PC-3 (cell line): ENCODE data around the gene ADI1. TPM values are rescaled to one million over a fixed set of nuclear protein-coding genes. Genes with fewer than 3 reads are reported as not detected.

Experiments used
- ATAC-seq: fragments of 200-7000 bp; cut with Tn5 transposase; 2 replicates; pipeline ENCODE4 v1.9.1; 2020; ENCODE audit warnings: mild to moderate bottlenecking, moderate library complexity
- BruUV-seq: library from RNA; stranded (reverse); fragments of 400-500 nt; replicated peaks from 2 replicates; lab custom pipeline; 2021; lab: Mats Ljungman, UMichigan
- CTCF ChIA-PET: fragments of 300-600 bp; sonication (Branson Sonifier 250); formaldehyde crosslinking; loops from one replicate; lab custom pipeline; 2022; ENCODE audit warnings: antibody characterized with exemption; lab: Charles Lee
- POLR2A ChIA-PET: fragments of 300-600 bp; sonication (Branson Sonifier 250); formaldehyde crosslinking; loops from one replicate; lab custom pipeline; 2022; ENCODE audit warnings: antibody characterized with exemption; ENCODE audit not compliant: unreplicated experiment; lab: Charles Lee
- DNase-seq: peaks from one replicate; pipeline ENCODE4 v3.0.0-alpha.2; 2015
- H2AFZ ChIP-seq: fragments of 300-600 bp; sonication (generic); 2 replicates; pipeline ENCODE4 v1.6.0; 2016; ENCODE audit warnings: antibody characterized with exemption, low read length
- H3F3A ChIP-seq: fragments of 300-600 bp; sonication (generic); one replicate; pipeline ENCODE4 v1.6.0; 2017; ENCODE audit warnings: antibody characterized with exemption, low read length, control low read depth, mild to moderate bottlenecking; ENCODE audit not compliant: unreplicated experiment
- H3K27ac ChIP-seq: fragments of 300-600 bp; sonication (generic); 2 replicates; pipeline ENCODE4 v1.5.1; 2016; ENCODE audit warnings: mild to moderate bottlenecking, low read length
- H3K27me3 ChIP-seq: fragments of 300-600 bp; sonication (generic); 2 replicates; pipeline ENCODE4 v1.6.1; 2016; ENCODE audit warnings: low read length, mixed read lengths
- H3K36me3 ChIP-seq: fragments of 300-600 bp; sonication (generic); 2 replicates; pipeline ENCODE4 v1.6.1; 2016; ENCODE audit warnings: low read depth, mixed run types, low read length, mixed read lengths
- H3K4me1 ChIP-seq: fragments of 300-600 bp; sonication (generic); 2 replicates; pipeline ENCODE4 v1.5.1; 2016; ENCODE audit warnings: low read length; ENCODE audit not compliant: insufficient read depth
- H3K4me2 ChIP-seq: fragments of 300-600 bp; sonication (generic); 2 replicates; pipeline ENCODE4 v1.6.0; 2016; ENCODE audit warnings: low read length
- H3K4me3 ChIP-seq: fragments of 300-600 bp; sonication (generic); 2 replicates; pipeline ENCODE4 v1.5.1; 2016; ENCODE audit warnings: mild to moderate bottlenecking, low read length, mixed read lengths
- H3K79me2 ChIP-seq: fragments of 300-600 bp; sonication (generic); 2 replicates; pipeline ENCODE4 v1.6.1; 2017; ENCODE audit warnings: low read length, mixed read lengths
- H3K9ac ChIP-seq: fragments of 300-600 bp; sonication (generic); 2 replicates; pipeline ENCODE4 v1.6.0; 2016; ENCODE audit warnings: mild to moderate bottlenecking, low read length
- H3K9me2 ChIP-seq: fragments of 300-600 bp; sonication (generic); replicated peaks from 2 replicates; pipeline ENCODE4 v1.6.1; 2016; ENCODE audit warnings: mixed run types, low read length, mixed read lengths
- H3K9me3 ChIP-seq: fragments of 300-600 bp; sonication (generic); 2 replicates; pipeline ENCODE4 v1.6.1; 2016; ENCODE audit warnings: low read length, mixed read lengths
- H4K20me1 ChIP-seq: fragments of 300-600 bp; sonication (generic); 2 replicates; pipeline ENCODE4 v1.6.1; 2016; ENCODE audit warnings: low read length, mixed read lengths
- EZH2 ChIP-seq: fragments of 300-600 bp; sonication (generic); IDR thresholded peaks from one replicate; pipeline ENCODE4 v1.6.1; 2017; ENCODE audit warnings: antibody characterized with exemption, mild to moderate bottlenecking, low read length; ENCODE audit not compliant: unreplicated experiment
- EZH2phosphoT487 ChIP-seq: fragments of 300-600 bp; sonication (generic); IDR thresholded peaks from 2 replicates; pipeline ENCODE4 v1.6.1; 2018; ENCODE audit warnings: mild to moderate bottlenecking, antibody characterized with exemption, low read length, borderline replicate concordance
- intact Hi-C: fragments of 100-400 bp; cut with micrococcal nuclease; formaldehyde crosslinking; loops from 2 replicates; pipeline ENCODE4 v1.9.0; 2023
- total RNA-seq: library from RNA; depleted of rRNA; stranded (reverse); fragments of >200 nt; gene quantifications from 2 replicates; pipeline ENCODE4 v1.2.3, GENCODE V29; 2014
- TF ChIP-seq, protein P1 (sequence below): fragments of 300-600 bp; sonication (generic); conservative IDR thresholded peaks from 2 replicates; pipeline ENCODE4 v1.5.1; 2017; ENCODE audit warnings: antibody characterized with exemption, low read depth, mild to moderate bottlenecking, low read length

The ADI1 gene
- total RNA-seq, 1 experiment from 2014 or later, result 97.8 TPM

DNA sequence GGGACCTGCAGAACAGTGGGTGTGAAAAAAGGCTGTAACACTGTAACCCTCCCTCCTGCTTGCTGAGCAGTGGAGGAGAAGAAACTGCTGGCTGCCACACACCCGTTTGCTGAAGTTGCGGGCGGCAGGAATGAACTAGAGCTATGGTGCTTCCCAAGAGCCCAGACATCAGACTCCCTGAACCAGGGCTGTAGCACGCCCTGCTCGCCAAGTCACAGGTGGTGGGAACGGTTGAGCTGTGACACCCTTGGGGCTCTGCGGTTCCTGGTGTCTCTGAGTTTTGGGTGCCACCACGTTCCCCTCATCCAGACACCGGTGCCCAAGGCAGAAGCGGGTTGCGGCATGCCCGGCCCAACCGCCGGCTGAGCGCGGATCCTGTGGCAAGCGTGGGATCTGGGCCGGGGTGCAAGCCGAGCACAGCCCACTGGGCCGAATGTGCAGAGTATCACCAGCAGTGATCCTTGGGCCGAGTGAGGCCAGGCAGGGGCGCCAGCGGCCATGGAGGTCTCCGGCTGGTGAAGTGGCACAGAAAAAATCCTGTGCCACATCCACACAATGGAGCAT, 15.0 kb upstream of the ADI1 start:
- Histone ChIP-seq H3F3A (no peaks in the 10 kb centered on the region), H4K20me1 (no peaks in the 10 kb centered on the region), H3K4me1 (peaks cover 26% of the 10 kb centered on the region), H2AFZ (no peak overlapping the region), H3K27me3 (no peaks in the 10 kb centered on the region), H3K9ac (no peak overlapping the region), H3K79me2 (no peaks in the 10 kb centered on the region), H3K9me2 (no peaks in the 10 kb centered on the region), H3K36me3 (no peaks in the 10 kb centered on the region), H3K27ac (no peak overlapping the region), H3K4me3 (no peak overlapping the region), H3K9me3 (no peaks in the 10 kb centered on the region), H3K4me2 (no peak overlapping the region)
- BruUV-seq, result no TSS peak
- TF ChIP-seq EZH2 (no peak), EZH2phosphoT487 (no peak)
- TF ChIP-seq, protein P1, sequence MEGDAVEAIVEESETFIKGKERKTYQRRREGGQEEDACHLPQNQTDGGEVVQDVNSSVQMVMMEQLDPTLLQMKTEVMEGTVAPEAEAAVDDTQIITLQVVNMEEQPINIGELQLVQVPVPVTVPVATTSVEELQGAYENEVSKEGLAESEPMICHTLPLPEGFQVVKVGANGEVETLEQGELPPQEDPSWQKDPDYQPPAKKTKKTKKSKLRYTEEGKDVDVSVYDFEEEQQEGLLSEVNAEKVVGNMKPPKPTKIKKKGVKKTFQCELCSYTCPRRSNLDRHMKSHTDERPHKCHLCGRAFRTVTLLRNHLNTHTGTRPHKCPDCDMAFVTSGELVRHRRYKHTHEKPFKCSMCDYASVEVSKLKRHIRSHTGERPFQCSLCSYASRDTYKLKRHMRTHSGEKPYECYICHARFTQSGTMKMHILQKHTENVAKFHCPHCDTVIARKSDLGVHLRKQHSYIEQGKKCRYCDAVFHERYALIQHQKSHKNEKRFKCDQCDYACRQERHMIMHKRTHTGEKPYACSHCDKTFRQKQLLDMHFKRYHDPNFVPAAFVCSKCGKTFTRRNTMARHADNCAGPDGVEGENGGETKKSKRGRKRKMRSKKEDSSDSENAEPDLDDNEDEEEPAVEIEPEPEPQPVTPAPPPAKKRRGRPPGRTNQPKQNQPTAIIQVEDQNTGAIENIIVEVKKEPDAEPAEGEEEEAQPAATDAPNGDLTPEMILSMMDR, result no peak
- ATAC-seq, result no peak
- CTCF ChIA-PET, result no interaction called here
- DNase-seq, result no peak
- intact Hi-C loops, result no loop called here
- POLR2A ChIA-PET, result no interaction called here

DNA sequence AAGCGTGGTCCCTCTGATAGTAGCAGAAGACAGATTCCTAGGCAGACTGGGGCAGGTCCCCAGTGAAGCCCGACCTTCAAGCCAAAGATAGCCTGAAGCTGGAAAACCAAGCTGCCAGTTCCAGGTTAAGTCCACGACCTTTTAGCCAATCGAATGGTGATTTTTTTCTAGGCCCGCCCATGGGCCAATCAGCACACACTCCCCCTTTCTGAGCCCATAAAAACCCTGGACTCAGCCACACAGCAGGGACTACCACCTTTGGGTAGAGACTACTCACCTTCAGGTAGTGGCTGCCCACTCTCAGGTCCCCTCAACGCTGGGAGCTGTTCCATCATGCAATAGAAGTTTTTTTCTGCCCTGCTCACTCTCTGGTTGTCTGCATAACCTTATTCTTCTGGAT, 14.5 kb upstream of the ADI1 start:
- Histone ChIP-seq H3K4me1 (peaks cover 26% of the 10 kb centered on the region), H3K9me2 (no peaks in the 10 kb centered on the region), H3K4me3 (no peak overlapping the region), H3F3A (no peaks in the 10 kb centered on the region), H3K9ac (no peak overlapping the region), H4K20me1 (no peaks in the 10 kb centered on the region), H2AFZ (no peak overlapping the region), H3K27ac (no peak overlapping the region), H3K79me2 (no peaks in the 10 kb centered on the region), H3K9me3 (no peaks in the 10 kb centered on the region), H3K36me3 (no peaks in the 10 kb centered on the region), H3K27me3 (no peaks in the 10 kb centered on the region), H3K4me2 (no peak overlapping the region)
- CTCF ChIA-PET, result no interaction called here
- POLR2A ChIA-PET, result no interaction called here
- ATAC-seq, result no peak
- intact Hi-C loops, result no loop called here
- TF ChIP-seq EZH2phosphoT487, result no peak
- TF ChIP-seq, protein P1, result no peak
- TF ChIP-seq EZH2, result no peak
- DNase-seq, result no peak
- no TSS peak for BruUV-seq

DNA sequence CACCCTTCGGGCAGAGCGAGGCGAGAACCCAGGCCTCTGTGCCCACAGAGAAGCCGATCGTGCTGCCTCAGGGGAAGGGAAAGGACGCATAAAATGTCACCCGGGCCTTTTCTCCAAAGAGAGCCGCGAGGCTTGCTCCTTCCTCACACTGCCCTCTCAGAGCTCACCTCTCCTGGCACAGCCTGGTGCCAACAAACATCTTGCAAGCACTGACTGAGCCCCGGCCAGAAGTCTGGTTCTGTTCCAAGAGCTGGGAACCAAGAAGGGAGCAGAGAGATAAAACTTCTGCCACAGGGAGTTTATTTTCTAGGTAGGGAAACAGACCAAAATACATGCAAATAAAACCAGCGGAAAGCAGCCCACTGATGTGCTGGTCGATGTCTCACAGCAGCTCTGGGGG, 13.6 kb upstream of the ADI1 start:
- no peaks in the 10 kb centered on the region for H4K20me1 ChIP-seq
- intact Hi-C loops, result no loop called here
- BruUV-seq, result no TSS peak
- H3K27me3 ChIP-seq, result no peaks in the 10 kb centered on the region
- H3K27ac ChIP-seq, result no peak overlapping the region
- no peak overlapping the region for H3K4me3 ChIP-seq
- ChIA-PET CTCF (no interaction called here), POLR2A (no interaction called here)
- no peaks in the 10 kb centered on the region for H3K9me2 ChIP-seq
- H3K4me2 ChIP-seq, result no peak overlapping the region
- H3F3A ChIP-seq, result no peaks in the 10 kb centered on the region
- no peaks in the 10 kb centered on the region for H3K36me3 ChIP-seq
- no peaks in the 10 kb centered on the region for H3K9me3 ChIP-seq
- H2AFZ ChIP-seq, result no peak overlapping the region
- TF ChIP-seq, protein P1, result no peak
- TF ChIP-seq EZH2phosphoT487 (no peak), EZH2 (no peak)
- ATAC-seq (no peak), DNase-seq (no peak)
- no peak overlapping the region for H3K9ac ChIP-seq
- peaks cover 26% of the 10 kb centered on the region for H3K4me1 ChIP-seq
- H3K79me2 ChIP-seq, result no peaks in the 10 kb centered on the region
